Gastrocnemius medialis (tissue), 4 donors: Measurements from ENCODE around the gene NUBP1.

Source experiments
- POLR2A ChIP-seq, 2 donors: fragments of 450-650 bp; IDR thresholded peaks; one replicate each; pipeline ENCODE4 v1.6.1; 2017; ENCODE audit warnings: antibody characterized with exemption in 2 of 2, mild to moderate bottlenecking in 2 of 2, moderate library complexity in 2 of 2
- TF ChIP-seq, protein P1 (sequence below), 5 experiments: fragments of 450-650 bp in 3 of 5; fragments of 200-600 bp in 2 of 5; sonication (generic) in 2 of 5; IDR thresholded peaks in 4 of 5; conservative IDR thresholded peaks in 1 of 5; 1 replicate in 4 of 5; 2 replicates in 1 of 5; pipeline ENCODE4 v1.5.1; 2016 to 2019; ENCODE audit warnings: antibody characterized with exemption in 5 of 5, mild to moderate bottlenecking in 3 of 5, moderate library complexity in 3 of 5

DNA sequence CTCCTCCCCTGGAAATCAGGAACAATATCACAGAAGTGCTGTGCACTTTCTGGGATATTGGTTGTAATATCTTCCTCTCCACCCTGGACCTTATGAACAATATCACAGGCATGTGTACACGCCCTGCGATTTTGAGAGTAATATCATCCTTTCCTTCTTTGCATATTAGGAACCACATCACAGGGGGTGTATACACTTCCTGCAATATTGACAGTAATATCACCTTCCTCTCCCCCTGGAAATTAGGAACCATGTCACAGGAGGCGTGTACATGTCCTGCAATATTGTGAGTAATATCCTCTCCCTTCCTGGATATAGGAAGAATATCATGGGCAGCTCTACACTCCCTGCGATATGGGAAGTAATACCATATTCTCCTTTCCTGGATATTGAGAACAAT, 34.7 kb upstream of the NUBP1 start:
- TF ChIP-seq, protein P1, sequence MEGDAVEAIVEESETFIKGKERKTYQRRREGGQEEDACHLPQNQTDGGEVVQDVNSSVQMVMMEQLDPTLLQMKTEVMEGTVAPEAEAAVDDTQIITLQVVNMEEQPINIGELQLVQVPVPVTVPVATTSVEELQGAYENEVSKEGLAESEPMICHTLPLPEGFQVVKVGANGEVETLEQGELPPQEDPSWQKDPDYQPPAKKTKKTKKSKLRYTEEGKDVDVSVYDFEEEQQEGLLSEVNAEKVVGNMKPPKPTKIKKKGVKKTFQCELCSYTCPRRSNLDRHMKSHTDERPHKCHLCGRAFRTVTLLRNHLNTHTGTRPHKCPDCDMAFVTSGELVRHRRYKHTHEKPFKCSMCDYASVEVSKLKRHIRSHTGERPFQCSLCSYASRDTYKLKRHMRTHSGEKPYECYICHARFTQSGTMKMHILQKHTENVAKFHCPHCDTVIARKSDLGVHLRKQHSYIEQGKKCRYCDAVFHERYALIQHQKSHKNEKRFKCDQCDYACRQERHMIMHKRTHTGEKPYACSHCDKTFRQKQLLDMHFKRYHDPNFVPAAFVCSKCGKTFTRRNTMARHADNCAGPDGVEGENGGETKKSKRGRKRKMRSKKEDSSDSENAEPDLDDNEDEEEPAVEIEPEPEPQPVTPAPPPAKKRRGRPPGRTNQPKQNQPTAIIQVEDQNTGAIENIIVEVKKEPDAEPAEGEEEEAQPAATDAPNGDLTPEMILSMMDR (IDR thresholded peaks at IDR 0.05 in 4 of 5, conservative IDR thresholded peaks at IDR 0.05 in 1 of 5): no peak
- TF ChIP-seq POLR2A (IDR thresholded peaks at IDR 0.05): no peak
